HT-29 (cell line): ENCODE measurements around the gene CD300LB. TPM values are rescaled to one million over a fixed set of nuclear protein-coding genes. Genes with fewer than 3 reads are reported as not detected.
"Not testable (repeated sequence)": the region's sequence is repeated elsewhere in the genome, so short reads cannot be mapped to it uniquely, and the experiment has no call there.

Source experiments
- DNase-seq: peaks from one replicate; pipeline ENCODE4 v3.0.0-alpha.2; 2015; ENCODE audit warnings: low spot score
- total RNA-seq: library from RNA; depleted of rRNA; stranded (reverse); fragments of >200 nt; shearing (Covaris generic); gene quantifications from 2 replicates; pipeline ENCODE4 v1.2.3, GENCODE V29; 2014; rRNA removed

CD300LB gene
- not detected in 2 replicates for total RNA-seq

GRCh38 chr17:74531231-74531761 lies at the start of gene CD300LB:
Gene CD300LB, minus strand, starts transcription at chr17:74531475. Its CDS starts 125 bp downstream, at chr17:74531350.
- DNase-seq, result no peak

DNA sequence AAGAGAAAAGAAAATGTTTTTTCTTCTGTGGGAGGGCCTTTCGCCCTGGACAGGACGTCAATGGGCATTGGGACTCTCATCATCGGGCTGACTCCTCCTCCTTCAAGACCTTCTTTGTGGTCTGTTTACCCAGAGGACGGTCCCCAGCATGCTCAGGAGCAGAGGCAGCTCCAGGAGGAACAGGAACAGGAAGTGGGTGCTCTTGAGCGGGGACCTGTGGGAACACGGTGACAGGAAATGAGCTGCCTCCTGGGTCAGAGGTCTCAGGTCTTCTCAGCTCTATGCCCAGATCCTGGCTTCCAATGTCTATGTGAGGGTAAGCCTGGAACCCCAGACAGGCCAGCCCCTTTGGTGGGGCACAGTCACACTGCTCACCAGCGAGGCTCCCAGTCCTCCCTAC lies 48.6 kb upstream of the CD300LB start:
- no peak for DNase-seq

GRCh38 chr17:74578979-74579378 lies 47.7 kb upstream of the CD300LB start:
- no peak for DNase-seq

- DNase-seq, result no peak
Measured at GRCh38 chr17:74574489-74575142, 43.3 kb upstream of the CD300LB start.

DNA sequence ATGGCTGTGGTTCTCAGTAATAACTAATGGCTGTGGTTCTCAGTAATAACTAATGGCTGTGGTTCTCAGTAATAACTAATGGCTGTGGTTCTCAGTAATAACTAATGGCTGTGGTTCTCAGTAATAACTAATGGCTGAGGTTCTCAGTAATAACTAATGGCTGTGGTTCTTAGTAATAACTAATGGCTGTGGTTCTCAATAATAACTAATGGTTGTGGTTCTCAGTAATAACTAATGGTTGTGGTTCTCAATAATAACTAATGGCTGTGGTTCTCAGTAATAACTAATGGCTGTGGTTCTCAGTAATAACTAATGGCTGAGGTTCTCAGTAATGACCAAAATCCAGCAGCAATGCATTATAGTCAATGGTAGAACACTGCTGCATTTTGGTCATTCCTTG lies 42.4 kb upstream of the CD300LB start:
- not testable (repeated sequence) for DNase-seq

- peak; percentile 15 for DNase-seq
Measured at GRCh38 chr17:74573169-74573568, 41.9 kb upstream of the CD300LB start.

GRCh38 chr17:74571621-74572270 lies 40.5 kb upstream of the CD300LB start:
- no peak for DNase-seq

- DNase-seq, result peak; percentile 12
Measured at GRCh38 chr17:74569020-74570003, 38.0 kb upstream of the CD300LB start.

DNA sequence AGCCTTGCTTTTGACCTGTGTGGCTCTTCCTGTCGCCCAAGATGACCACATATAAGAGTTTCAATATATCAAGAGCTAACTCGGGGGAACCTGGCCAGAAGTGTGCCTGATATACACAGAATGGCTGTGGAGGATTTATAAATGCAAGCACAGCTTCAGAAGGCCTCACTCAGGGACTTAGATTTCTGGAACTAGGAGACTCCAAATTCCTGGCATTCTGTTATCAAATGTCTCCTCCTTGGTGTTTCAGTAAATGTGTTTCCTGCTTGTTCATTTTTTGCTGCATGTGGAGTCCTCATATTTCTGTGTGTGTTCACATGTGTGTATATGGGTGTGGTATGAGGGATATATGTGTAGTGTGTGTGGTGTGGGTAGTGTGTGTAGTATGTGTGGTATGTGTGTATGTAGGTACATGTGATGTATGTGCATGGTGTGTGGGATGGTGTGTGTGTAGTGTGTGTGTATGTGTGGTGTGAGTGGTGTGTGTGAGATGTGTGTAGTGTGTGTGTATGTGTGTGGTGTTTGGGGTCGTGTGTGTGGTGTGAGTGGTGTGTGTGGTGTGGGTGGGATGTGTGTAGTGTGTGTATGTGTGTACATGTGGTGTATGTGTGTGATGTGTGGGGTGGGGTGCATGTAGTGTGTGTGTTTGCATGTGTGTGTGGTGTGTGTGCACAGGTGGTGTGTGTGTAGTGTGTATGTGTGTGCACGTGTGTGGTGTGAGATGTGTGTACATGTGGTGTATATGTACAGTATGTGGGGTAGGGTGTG lies 37.0 kb upstream of the CD300LB start:
- no peak for DNase-seq

- DNase-seq, result no peak
Measured at GRCh38 chr17:74567397-74567796, 36.1 kb upstream of the CD300LB start, which contains the start of gene CD300H. Gene CD300H, minus strand, starts transcription at chr17:74567509.

DNA sequence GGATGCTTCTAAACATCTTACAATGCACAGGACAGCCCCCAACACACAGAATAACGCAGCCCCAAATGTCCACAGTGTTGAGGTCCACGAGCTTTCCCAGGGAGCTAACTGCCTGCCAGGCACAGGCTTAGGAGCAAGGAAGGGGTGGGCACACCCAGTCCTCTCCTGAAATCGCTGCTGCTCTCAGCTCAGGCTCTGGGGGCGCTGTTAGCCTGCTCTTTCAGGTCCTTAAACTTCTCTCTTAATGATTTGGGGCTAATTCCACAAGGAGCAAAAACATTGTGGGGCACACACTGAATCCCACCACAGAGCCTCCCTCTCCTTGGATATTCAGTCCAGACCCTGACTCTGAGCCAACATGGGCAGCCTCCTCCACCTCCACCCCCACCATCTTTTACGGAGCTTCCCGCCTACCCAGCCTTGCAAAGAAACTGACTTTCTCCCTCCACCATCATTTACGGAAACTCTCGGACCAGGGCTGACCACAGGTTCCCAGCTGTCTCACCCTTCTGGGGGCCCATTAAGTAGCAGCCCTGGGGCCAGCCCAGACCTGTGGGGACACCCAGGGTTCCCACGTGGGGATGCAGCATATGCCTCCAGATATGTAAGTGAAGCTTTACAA lies 35.0 kb upstream of the CD300LB start:
- peak; percentile 51 for DNase-seq

- DNase-seq, result no peak
Measured at GRCh38 chr17:74565126-74565525, 33.9 kb upstream of the CD300LB start.

DNA sequence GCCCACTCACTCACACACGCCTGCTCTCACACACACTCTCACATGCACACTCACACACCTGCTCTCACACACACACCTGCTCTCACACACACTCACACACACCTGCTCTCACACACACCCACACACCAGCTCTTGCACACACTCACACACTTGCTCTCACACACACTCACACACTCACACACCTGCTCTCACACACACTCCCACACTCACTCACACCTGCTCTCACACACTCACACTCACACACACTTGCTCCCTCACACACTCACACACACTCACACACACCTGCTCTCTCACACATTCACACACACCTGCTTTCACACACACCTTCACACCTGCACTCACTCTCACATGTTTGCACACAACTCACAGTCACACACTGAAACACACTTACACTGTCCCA lies 32.1 kb upstream of the CD300LB start:
- DNase-seq, result no peak

DNA sequence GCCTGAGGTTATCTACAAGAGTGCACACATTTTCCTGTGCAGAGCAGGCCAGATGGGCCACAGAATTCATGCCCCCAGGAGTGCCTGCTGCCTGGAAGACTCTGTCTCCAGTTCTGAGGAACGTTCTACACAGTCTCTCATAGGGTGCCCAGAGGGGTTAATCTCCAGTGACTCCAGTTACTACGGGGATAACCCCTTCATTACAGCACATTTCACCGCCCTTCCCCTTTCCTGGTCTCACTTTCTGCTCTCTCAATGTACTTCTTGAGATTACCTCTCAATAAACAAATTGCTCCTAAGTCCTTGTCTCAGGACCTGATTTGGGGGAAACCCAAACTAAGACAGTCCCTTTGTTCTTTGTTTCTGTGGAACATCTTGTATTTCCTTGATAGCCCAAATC lies 30.3 kb upstream of the CD300LB start:
- no peak for DNase-seq

GRCh38 chr17:74558882-74559519 lies 27.7 kb upstream of the CD300LB start:
- DNase-seq, result no peak

GRCh38 chr17:74558402-74558801 lies 27.1 kb upstream of the CD300LB start:
- not testable (repeated sequence) for DNase-seq

- DNase-seq, result no peak
Measured at GRCh38 chr17:74555427-74555940, 24.2 kb upstream of the CD300LB start.

GRCh38 chr17:74554909-74555308 lies 23.6 kb upstream of the CD300LB start:
- DNase-seq, result no peak

DNA sequence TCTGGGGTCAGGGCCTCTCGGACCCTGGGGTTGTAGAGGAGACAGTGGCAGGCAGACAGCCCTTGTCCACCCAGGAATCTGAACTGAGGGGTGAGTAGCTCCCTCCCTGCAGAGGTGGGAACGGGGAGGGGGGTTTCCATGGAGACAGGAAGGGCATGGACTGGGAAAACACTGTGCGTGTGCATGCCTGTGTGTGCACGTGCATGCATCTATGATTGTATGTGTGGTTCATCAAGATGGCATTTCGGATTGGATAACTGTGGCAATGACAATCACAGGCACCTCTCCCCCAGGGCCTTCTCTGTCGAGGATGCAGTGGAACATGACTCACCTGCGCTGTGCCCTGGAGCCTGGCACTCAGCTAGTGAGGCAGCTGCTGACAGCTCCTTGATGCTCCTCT lies 20.8 kb upstream of the CD300LB start:
- no peak for DNase-seq

- no peak for DNase-seq
Measured at GRCh38 chr17:74550602-74551001, 19.3 kb upstream of the CD300LB start.
